Upper lobe of left lung (tissue), 6 donors: Measurements from ENCODE around the gene GPR55. TPM values are rescaled to one million over a fixed set of nuclear protein-coding genes. Genes with fewer than 3 reads are reported as not detected.
"Not testable (repeated sequence)": the region's sequence is repeated elsewhere in the genome, so short reads cannot be mapped to it uniquely, and the experiment has no call there.

Source experiments
- ATAC-seq, 2 donors: fragments of 200-7000 bp; cut with Tn5 transposase; one replicate each; pipeline ENCODE4 v1.9.1; 2022; ENCODE audit warnings: mild to moderate bottlenecking in 2 of 2, moderate library complexity in 2 of 2; ENCODE audit not compliant: low FRiP score in 2 of 2
- DNase-seq, 2 donors: peaks; one replicate each; pipeline ENCODE4 v3.0.0-alpha.2; 2019 to 2020
- H3K27ac ChIP-seq, 4 donors: fragments of 200-600 bp; sonication (generic); one replicate each; pipeline ENCODE4 v1.5.1; 2016 to 2019
- H3K27me3 ChIP-seq, 4 donors: fragments of 200-600 bp; sonication (generic); one replicate each; pipeline ENCODE4 v1.5.1; 2017 to 2019
- H3K36me3 ChIP-seq, 4 donors: fragments of 200-600 bp; sonication (generic); one replicate each; pipeline ENCODE4 v1.5.1; 2016 to 2019
- H3K4me1 ChIP-seq, 4 donors: fragments of 200-600 bp; sonication (generic); one replicate each; pipeline ENCODE4 v1.5.1; 2018 to 2019
- H3K4me3 ChIP-seq, 4 donors: fragments of 200-600 bp; sonication (generic); one replicate each; pipeline ENCODE4 v1.5.1; 2017 to 2019; ENCODE audit warnings: mild to moderate bottlenecking in 2 of 4, moderate library complexity in 1 of 4
- H3K9me3 ChIP-seq, 4 donors: fragments of 200-600 bp; sonication (generic); one replicate each; pipeline ENCODE4 v1.5.1; 2018 to 2019
- CTCF ChIP-seq, 6 experiments: fragments of 450-650 bp in 4 of 6; fragments of 200-600 bp in 2 of 6; sonication (generic) in 2 of 6; IDR thresholded peaks; one replicate each; pipeline ENCODE4 v1.5.1; 2016 to 2019; ENCODE audit warnings: antibody characterized with exemption in 6 of 6
- EP300 ChIP-seq, 4 donors: sonication (generic); formaldehyde crosslinking; IDR thresholded peaks; one replicate each; pipeline ENCODE4 v1.5.1; 2017; ENCODE audit warnings: antibody characterized with exemption in 4 of 4, control low read depth in 2 of 4
- POLR2A ChIP-seq, 4 donors: fragments of 450-650 bp; IDR thresholded peaks; one replicate each; pipeline ENCODE4 v1.5.1; 2016 to 2017; ENCODE audit warnings: antibody characterized with exemption in 4 of 4, mild to moderate bottlenecking in 2 of 4
- POLR2AphosphoS5 ChIP-seq, 2 donors: sonication (generic); formaldehyde crosslinking; IDR thresholded peaks; one replicate each; pipeline ENCODE4 v1.5.1; 2017; ENCODE audit warnings: antibody characterized with exemption in 2 of 2
- WGBS, 2 donors: methylation state at CpG; one replicate each; pipeline ENCODE4 v1.1.5; 2017 to 2018; 5-methylcytosine and 5-hydroxymethylcytosine counted together
- total RNA-seq, 6 donors: library from RNA; depleted of rRNA in 4 of 6; stranded (reverse); fragments of >200 nt in 4 of 6; gene quantifications; one replicate each; pipeline versions ENCODE4 v1.1.0 to v1.2.1, GENCODE V29; 2016 to 2021
- donor health status: DM: no; HTN: no; CAD: no; lungs with moderate emphysema.
- donor health status: DM: no; HTN: yes; CAD: no; lungs with severe emphysema.

The GPR55 gene
- total RNA-seq, 6 donors from 2014 or later, result 0.15 to 0.84 (median 0.52) TPM; not detected in 2

DNA sequence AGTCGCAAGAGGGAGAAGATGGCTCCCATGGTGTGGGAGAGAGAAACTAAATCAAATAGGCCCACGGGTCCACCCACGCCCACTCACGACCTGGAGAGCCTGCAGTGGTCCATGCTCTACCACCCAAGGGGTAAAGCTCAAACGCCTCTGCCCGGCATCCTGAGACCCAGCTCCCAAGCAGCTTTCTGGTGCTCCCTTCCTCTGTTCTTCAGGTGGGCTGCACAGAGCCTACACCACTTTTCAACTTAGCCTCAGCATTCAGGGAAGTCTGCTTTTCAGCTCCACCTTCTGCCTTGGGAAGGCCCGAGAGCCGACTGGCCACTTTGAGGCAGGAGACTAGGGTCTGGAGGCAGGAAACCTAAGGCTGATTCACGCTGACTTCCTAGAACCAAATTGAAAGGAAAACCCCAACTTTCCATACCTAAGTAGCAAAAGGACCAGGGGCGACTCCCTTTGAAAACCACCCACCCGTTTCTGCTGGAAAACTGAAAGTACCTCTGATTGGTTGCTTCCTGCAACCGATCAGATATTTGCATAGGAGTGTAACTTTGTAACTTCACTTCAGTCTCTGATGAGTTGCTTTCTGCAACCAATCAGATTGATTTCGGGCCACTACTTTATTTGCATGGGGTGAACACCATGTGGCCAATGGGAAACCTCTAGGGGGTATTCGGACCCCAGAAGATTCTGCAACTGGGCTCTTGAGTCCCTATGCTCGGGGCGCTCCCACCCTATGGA is 44.0 kb upstream of the GPR55 start:
- Histone ChIP-seq H3K4me3 (peak overlapping the region in 1 of 4 donors; percentile 5), H3K4me1 (no peaks in the 10 kb centered on the region), H3K36me3 (no peaks in the 10 kb centered on the region), H3K9me3 (no peaks in the 10 kb centered on the region), H3K27ac (no peak overlapping the region), H3K27me3 (no peaks in the 10 kb centered on the region)
- DNase-seq, result no peak
- no peak for ATAC-seq
- TF ChIP-seq POLR2AphosphoS5 (IDR thresholded peaks at IDR 0.05) (no peak), CTCF (IDR thresholded peaks at IDR 0.05) (no peak), EP300 (IDR thresholded peaks at IDR 0.05) (no peak), POLR2A (IDR thresholded peaks at IDR 0.05) (no peak)
- 83 to 89% methylated on average over 13 to 16 of the region's 16 CpGs for WGBS, 2 donors

- H3K27me3 ChIP-seq, H3K9me3 ChIP-seq, ATAC-seq, H3K27ac ChIP-seq, DNase-seq, H3K4me3 ChIP-seq, H3K36me3 ChIP-seq, H3K4me1 ChIP-seq: not testable (repeated sequence)
- WGBS, 2 donors, result 86 to 93% methylated on average over 6 of the region's 6 CpGs
Observed at GRCh38 chr2:230968314-230968713, 43.3 kb upstream of the GPR55 start.

GRCh38 chr2:230967113-230967512 is 42.1 kb upstream of the GPR55 start:
- 65 to 76% methylated on average over 3 of the region's 3 CpGs for WGBS, 2 donors
- no peaks in the 10 kb centered on the region for H3K9me3 ChIP-seq
- no peak overlapping the region for H3K4me3 ChIP-seq
- TF ChIP-seq CTCF (IDR thresholded peaks at IDR 0.05) (no peak), EP300 (IDR thresholded peaks at IDR 0.05) (no peak), POLR2A (IDR thresholded peaks at IDR 0.05) (no peak), POLR2AphosphoS5 (IDR thresholded peaks at IDR 0.05) (no peak)
- no peaks in the 10 kb centered on the region for H3K27me3 ChIP-seq
- no peak overlapping the region for H3K27ac ChIP-seq
- no peaks in the 10 kb centered on the region for H3K4me1 ChIP-seq
- ATAC-seq (no peak), DNase-seq (no peak)
- H3K36me3 ChIP-seq, result no peaks in the 10 kb centered on the region

DNA sequence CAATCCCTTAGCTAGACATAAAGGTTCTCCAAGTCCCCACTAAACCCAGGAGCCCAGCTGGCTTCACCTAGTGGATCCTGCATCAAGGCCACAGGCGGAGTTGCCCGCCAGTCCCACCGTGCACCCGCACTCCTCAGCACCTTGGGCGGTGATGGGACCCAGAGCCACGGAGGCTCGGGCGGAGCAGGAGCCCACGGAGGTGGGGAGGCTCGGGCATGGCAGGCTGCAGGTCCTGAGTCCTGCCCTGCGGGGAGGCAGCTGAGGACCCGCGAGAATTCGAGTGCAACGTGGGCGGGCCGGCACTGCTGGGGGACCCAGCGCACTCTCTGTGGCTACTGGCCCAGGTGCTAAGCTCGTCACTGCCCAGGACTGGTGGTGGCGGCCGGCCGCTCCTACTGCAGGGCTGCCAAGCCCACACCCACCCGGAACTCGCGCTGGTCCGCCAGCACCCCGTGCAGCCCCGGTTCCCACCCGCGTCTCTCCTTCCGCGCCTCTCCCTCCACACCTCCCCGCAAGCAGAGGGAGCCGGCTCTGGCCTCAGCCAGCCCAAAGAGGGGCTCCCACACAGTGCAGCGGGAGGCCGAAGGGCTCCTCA is 39.2 kb upstream of the GPR55 start:
- WGBS, 2 donors, result 95 to 98% methylated on average over 20 to 29 of the region's 36 CpGs
- H3K4me1 ChIP-seq, result no peaks in the 10 kb centered on the region
- no peak overlapping the region for H3K27ac ChIP-seq
- H3K9me3 ChIP-seq, result no peaks in the 10 kb centered on the region
- no peak overlapping the region for H3K4me3 ChIP-seq
- ATAC-seq (no peak), DNase-seq (peak in 1 of 2 donors; percentile 79)
- no peaks in the 10 kb centered on the region for H3K27me3 ChIP-seq
- no peaks in the 10 kb centered on the region for H3K36me3 ChIP-seq
- TF ChIP-seq POLR2A (IDR thresholded peaks at IDR 0.05) (no peak), POLR2AphosphoS5 (IDR thresholded peaks at IDR 0.05) (no peak), EP300 (IDR thresholded peaks at IDR 0.05) (no peak), CTCF (IDR thresholded peaks at IDR 0.05) (no peak)

GRCh38 chr2:230961091-230961491 is 36.0 kb upstream of the GPR55 start:
- ATAC-seq (no peak), DNase-seq (no peak)
- Histone ChIP-seq H3K27me3 (no peaks in the 10 kb centered on the region), H3K27ac (no peak overlapping the region), H3K4me1 (peaks cover 0 to 9% (median 7%) of the 10 kb centered on the region in 4 donors), H3K9me3 (no peaks in the 10 kb centered on the region), H3K36me3 (no peaks in the 10 kb centered on the region), H3K4me3 (no peak overlapping the region)
- TF ChIP-seq CTCF (IDR thresholded peaks at IDR 0.05) (no peak), EP300 (IDR thresholded peaks at IDR 0.05) (no peak), POLR2AphosphoS5 (IDR thresholded peaks at IDR 0.05) (no peak), POLR2A (IDR thresholded peaks at IDR 0.05) (no peak)
- WGBS, 2 donors, result 88 to 94% methylated on average over 2 to 3 of the region's 3 CpGs
